IMR-90 (cell line): ENCODE data around the gene SLC39A5. TPM values are rescaled to one million over a fixed set of nuclear protein-coding genes. Genes with fewer than 3 reads are reported as not detected.
A peak's percentile ranks its signal among the peaks of the same experiment; 100 is the strongest.

Experiments used
- ATAC-seq: fragments of 200-7000 bp; cut with Tn5 transposase; 2 replicates; pipeline ENCODE4 v1.9.1; 2020; ENCODE audit warnings: low read depth, mild to moderate bottlenecking, moderate library complexity
- BruUV-seq: library from RNA; stranded (reverse); fragments of 400-500 nt; replicated peaks from 2 replicates; lab custom pipeline; 2021; lab: Mats Ljungman, UMichigan
- CTCF ChIA-PET: fragments of 300-600 bp; formaldehyde crosslinking; extraction: SDS; loops from one replicate; lab custom pipeline; 2021; ENCODE audit warnings: antibody characterized with exemption; lab: Yijun Ruan, JAX
- POLR2A ChIA-PET: fragments of 300-600 bp; sonication (Branson Sonifier 250); formaldehyde crosslinking; loops from one replicate; lab custom pipeline; 2022; ENCODE audit warnings: antibody characterized with exemption; ENCODE audit not compliant: unreplicated experiment; lab: Charles Lee
- DNase-seq: peaks from one replicate; pipeline ENCODE4 v3.0.0; 2013
- H2AFZ ChIP-seq: replicated peaks from 2 replicates; pipeline ENCODE3; 2013; ENCODE audit warnings: low read length, mild to moderate bottlenecking; ENCODE audit not compliant: poor library complexity
- H2AK5ac ChIP-seq: 2 replicates; pipeline ENCODE4 v1.6.1; 2013; ENCODE audit warnings: low read depth, low read length, inconsistent platforms
- H2AK9ac ChIP-seq: replicated peaks from 2 replicates; pipeline ENCODE3; 2013; ENCODE audit warnings: mild to moderate bottlenecking, low read depth, low read length, moderate library complexity; ENCODE audit not compliant: poor library complexity
- H2BK120ac ChIP-seq: 2 replicates; pipeline ENCODE4 v1.6.1; 2013; ENCODE audit warnings: low read depth, low read length, inconsistent platforms
- H2BK15ac ChIP-seq: 3 replicates; pipeline ENCODE4 v1.6.1; 2013; ENCODE audit warnings: low read depth, low read length, inconsistent platforms
- H2BK20ac ChIP-seq: 2 replicates; pipeline ENCODE4 v1.6.1; 2013; ENCODE audit warnings: low read depth, mild to moderate bottlenecking, inconsistent platforms, low read length, moderate library complexity
- H2BK5ac ChIP-seq: 2 replicates; pipeline ENCODE4 v1.6.1; 2013; ENCODE audit warnings: mild to moderate bottlenecking, low read depth, low read length, inconsistent platforms; ENCODE audit not compliant: poor library complexity, severe bottlenecking
- H3K14ac ChIP-seq: replicated peaks from 2 replicates; pipeline ENCODE4 v1.6.1; 2013; ENCODE audit warnings: low read depth, low read length, inconsistent platforms
- H3K18ac ChIP-seq: 2 replicates; pipeline ENCODE4 v1.6.1; 2013; ENCODE audit warnings: low read depth, low read length, control low read depth
- H3K23ac ChIP-seq: 2 replicates; pipeline ENCODE4 v1.6.1; 2013; ENCODE audit warnings: low read depth, low read length, inconsistent platforms
- H3K27ac ChIP-seq: 2 replicates; pipeline ENCODE4 v1.5.1; 2013; ENCODE audit warnings: mild to moderate bottlenecking, control low read depth, low read length; ENCODE audit not compliant: insufficient read depth
- H3K27me3 ChIP-seq: 2 replicates; pipeline ENCODE4 v1.6.1; 2013; ENCODE audit warnings: low read length; ENCODE audit not compliant: control insufficient read depth, insufficient read depth
- H3K36me3 ChIP-seq: 2 replicates; pipeline ENCODE4 v1.6.1; 2013; ENCODE audit warnings: low read length, mixed read lengths; ENCODE audit not compliant: control insufficient read depth, insufficient read depth
- H3K4ac ChIP-seq: 2 replicates; pipeline ENCODE4 v1.6.1; 2013; ENCODE audit warnings: low read depth, low read length, inconsistent platforms
- H3K4me1 ChIP-seq: 2 replicates; pipeline ENCODE4 v1.6.1; 2013; ENCODE audit warnings: low read length, mixed read lengths; ENCODE audit not compliant: control insufficient read depth, insufficient read depth
- H3K4me2 ChIP-seq: 2 replicates; pipeline ENCODE4 v1.6.1; 2013; ENCODE audit warnings: low read depth, mild to moderate bottlenecking, control low read depth, low read length, moderate library complexity
- H3K4me3 ChIP-seq: 2 replicates; pipeline ENCODE4 v1.5.1; 2013; ENCODE audit warnings: low read depth, mild to moderate bottlenecking, control low read depth, low read length, moderate library complexity; ENCODE audit not compliant: insufficient read depth
- H3K56ac ChIP-seq: 2 replicates; pipeline ENCODE4 v1.6.1; 2013; ENCODE audit warnings: low read length, inconsistent platforms; ENCODE audit not compliant: insufficient read depth; ENCODE audit errors: extremely low read depth
- H3K79me1 ChIP-seq, 2 experiments: 2 replicates each; pipeline ENCODE4 v1.6.1; 2013; ENCODE audit warnings: low read length in 2 of 2, inconsistent platforms in 1 of 2, low read depth in 1 of 2
- H3K9ac ChIP-seq: 2 replicates; pipeline ENCODE4 v1.6.1; 2013; ENCODE audit warnings: low read depth, low read length, control low read depth
- H3K9me1 ChIP-seq: 2 replicates; pipeline ENCODE4 v1.6.1; 2013; ENCODE audit warnings: low read length, inconsistent platforms; ENCODE audit not compliant: insufficient read depth
- H3K9me3 ChIP-seq: 2 replicates; pipeline ENCODE4 v1.6.1; 2013; ENCODE audit warnings: low read length; ENCODE audit not compliant: control insufficient read depth, insufficient read depth
- H4K20me1 ChIP-seq: 2 replicates; pipeline ENCODE4 v1.6.1; 2013; ENCODE audit warnings: low read length, inconsistent platforms; ENCODE audit not compliant: insufficient read depth
- H4K5ac ChIP-seq: 2 replicates; pipeline ENCODE4 v1.6.1; 2013; ENCODE audit warnings: mild to moderate bottlenecking, low read depth, low read length, control low read depth
- H4K8ac ChIP-seq, 2 experiments: 2 replicates each; pipeline ENCODE4 v1.6.1; 2013; ENCODE audit warnings: low read depth in 2 of 2, low read length in 2 of 2, control low read depth in 1 of 2, inconsistent platforms in 1 of 2
- H4K91ac ChIP-seq: 2 replicates; pipeline ENCODE4 v1.6.1; 2013; ENCODE audit warnings: low read depth, low read length, inconsistent platforms; ENCODE audit not compliant: insufficient read depth
- BHLHE40 ChIP-seq: fragments of 150-350 bp; IDR thresholded peaks from 2 replicates; pipeline ENCODE4 v1.6.1; 2016; ENCODE audit warnings: mild to moderate bottlenecking, low read depth, low read length
- CEBPB ChIP-seq: IDR thresholded peaks from 2 replicates; pipeline ENCODE4 v1.6.1; 2012; ENCODE audit warnings: low read depth, low read length, improper control_type of control experiment
- CHD1 ChIP-seq: IDR thresholded peaks from 2 replicates; pipeline ENCODE4 v1.6.1; 2012; ENCODE audit warnings: low read depth, low read length, improper control_type of control experiment
- FOS ChIP-seq: fragments of 150-350 bp; IDR thresholded peaks from 2 replicates; pipeline ENCODE4 v1.6.1; 2016; ENCODE audit warnings: low read depth, low read length
- MAFK ChIP-seq: IDR thresholded peaks from 2 replicates; pipeline ENCODE4 v1.6.1; 2012; ENCODE audit warnings: low read depth, low read length, improper control_type of control experiment
- MAZ ChIP-seq: IDR thresholded peaks from 2 replicates; pipeline ENCODE4 v1.6.1; 2012; ENCODE audit warnings: low read depth, mild to moderate bottlenecking, low read length, improper control_type of control experiment, moderate library complexity, borderline replicate concordance
- MXI1 ChIP-seq: IDR thresholded peaks from 2 replicates; pipeline ENCODE4 v1.6.1; 2012; ENCODE audit warnings: low read depth, mild to moderate bottlenecking, low read length, moderate library complexity, borderline replicate concordance
- NFE2L2 ChIP-seq: fragments of 150-350 bp; IDR thresholded peaks from 2 replicates; pipeline ENCODE4 v1.6.1; 2016; ENCODE audit warnings: low read depth, mild to moderate bottlenecking, low read length
- RAD21 ChIP-seq: IDR thresholded peaks from 2 replicates; pipeline ENCODE4 v1.6.1; 2012; ENCODE audit warnings: low read length, improper control_type of control experiment
- RFX5 ChIP-seq: IDR thresholded peaks from 2 replicates; pipeline ENCODE4 v1.8.0; 2012; ENCODE audit warnings: low read depth, mild to moderate bottlenecking, low read length, moderate library complexity
- SMC3 ChIP-seq: fragments of 150-350 bp; IDR thresholded peaks from 2 replicates; pipeline ENCODE4 v1.6.1; 2016; ENCODE audit warnings: low read depth, mild to moderate bottlenecking, antibody characterized with exemption, low read length, moderate library complexity
- WGBS, 2 experiments: methylation state at CpG; one replicate each; pipeline versions ENCODE4 v1.1.5 to v1.1.7; 2013; ENCODE audit warnings: missing lambda C conversion rate in 2 of 2; ENCODE audit not compliant: insufficient read length in 1 of 2; ENCODE audit errors: extremely low coverage in 2 of 2; 5-methylcytosine and 5-hydroxymethylcytosine counted together
- dilution Hi-C: fragments of 300-500 bp; cut with HindIII; formaldehyde crosslinking; loops from one replicate; pipeline ENCODE4 v1.14.3; 2018; ENCODE audit warnings: low sequenced_read_pairs; ENCODE audit not compliant: unreplicated experiment
- in situ Hi-C: fragments of 300-500 bp; cut with MboI; formaldehyde crosslinking; loops from 3 replicates; pipeline ENCODE4 v1.14.3; 2019; ENCODE audit warnings: low sequenced_read_pairs, inconsistent platforms, mixed read lengths
- intact Hi-C: fragments of 100-400 bp; cut with micrococcal nuclease; formaldehyde crosslinking; loops from 2 replicates; pipeline ENCODE4 v1.10.0; 2022
- polyA plus RNA-seq, 3 experiments: library from polyadenylated mRNA; depleted of rRNA; stranded (reverse); fragments of >200 nt; gene quantifications; 2 replicates each; pipeline ENCODE4 v1.2.3, GENCODE V29; 2012; ENCODE audit warnings: low replicate concordance in 1 of 3
- total RNA-seq: library from RNA; depleted of rRNA; stranded (reverse); fragments of >200 nt; gene quantifications from 2 replicates; pipeline ENCODE4 v1.2.3, GENCODE V29; 2012
- TF ChIP-seq, protein P1 (sequence below): conservative IDR thresholded peaks from 2 replicates; pipeline ENCODE4 v1.5.1; 2012; ENCODE audit warnings: mild to moderate bottlenecking, low read depth, low read length, improper control_type of control experiment

SLC39A5 gene
- total and polyA plus RNA-seq, 2 of the 4 experiments (the other 2 are of a cell fraction) = not detected

DNA sequence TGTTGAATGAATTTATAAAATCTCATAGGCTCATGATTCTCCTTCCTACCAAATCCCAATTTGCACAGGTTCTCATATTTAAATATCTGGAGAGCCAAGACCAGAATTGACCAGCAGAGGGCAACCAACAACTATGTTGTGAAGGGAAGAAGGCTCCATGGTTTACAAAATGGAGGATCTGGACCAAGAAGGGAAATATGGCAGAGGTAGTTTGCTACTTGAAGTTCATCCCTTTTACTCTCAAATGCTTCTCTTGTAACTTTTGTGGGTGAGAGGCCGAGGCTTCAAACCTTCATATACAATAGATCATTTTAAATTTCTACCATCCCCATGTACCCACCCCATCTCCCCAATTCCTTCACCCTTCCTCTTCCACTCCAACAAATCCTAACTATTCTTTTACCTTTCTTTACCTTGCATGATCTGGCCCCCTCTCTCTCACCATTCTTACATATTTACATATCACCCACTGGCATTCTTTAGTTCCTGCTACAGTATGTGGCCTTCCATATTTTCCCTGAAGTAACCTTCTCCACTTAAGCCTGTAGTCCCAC is 36.7 kb upstream of the SLC39A5 start:
- Histone ChIP-seq H4K91ac (peak overlapping the region; percentile 31; the same call in 1 of the 2 replicates), H2AFZ (no peak overlapping the region), H3K4me1 (peaks cover 2% of the 10 kb centered on the region), H2AK5ac (no peak overlapping the region), H3K79me1 (peaks cover 4 to 8% of the 10 kb centered on the region in 2 experiments; a peak in 3 of 4 replicates), H2BK120ac (peak overlapping the region; percentile 1; the same call in 1 of the 2 replicates), H3K9me3 (no peaks in the 10 kb centered on the region), H3K14ac (no peak overlapping the region), H2AK9ac (no peak overlapping the region), H2BK15ac (0 out of 3 replicates have a peak overlapping the region, but pooled peaks have one; percentile 18), H3K27ac (no peak overlapping the region), H2BK5ac (peak overlapping the region; percentile 44), H3K36me3 (no peaks in the 10 kb centered on the region), H3K23ac (no peak overlapping the region), H4K8ac (peak overlapping the region; percentile 87 to 98), H3K56ac (no peak overlapping the region), H3K4ac (peak overlapping the region; percentile 1; the same call in 1 of the 2 replicates), H3K4me2 (no peak overlapping the region), H3K18ac (no peak overlapping the region), H4K20me1 (peaks cover 6% of the 10 kb centered on the region; the same call in 1 of the 2 replicates), H2BK20ac (peak overlapping the region; percentile 38; the same call in 1 of the 2 replicates), H3K4me3 (no peak overlapping the region), H4K5ac (peak overlapping the region; percentile 93), H3K9me1 (0 out of 2 replicates have a peak, but pooled peaks cover 3% of the 10 kb centered on the region), H3K27me3 (no peaks in the 10 kb centered on the region), H3K9ac (no peak overlapping the region)
- ATAC-seq (0 out of 2 replicates have a peak, but pooled peaks have one; percentile 9), DNase-seq (peak; percentile 87)
- ChIA-PET POLR2A (no interaction called here), CTCF (interaction anchor here (0.6 to 1.0 kb wide), 2 partner anchors 28 to 57 kb away, joined by 3 to 7 read pairs; partner anchors contain the start of gene RNF41)
- no TSS peak for BruUV-seq
- dilution Hi-C loops (no loop called here), intact Hi-C loops (loop anchor here (1.0 to 2.0 kb wide), 4 partner anchors 31 to 272 kb away; partner anchors contain the start of gene NABP2), in situ Hi-C loops (no loop called here)
- TF ChIP-seq SMC3 = peak; percentile 83
- TF ChIP-seq CHD1 = no peak
- TF ChIP-seq, protein P1, sequence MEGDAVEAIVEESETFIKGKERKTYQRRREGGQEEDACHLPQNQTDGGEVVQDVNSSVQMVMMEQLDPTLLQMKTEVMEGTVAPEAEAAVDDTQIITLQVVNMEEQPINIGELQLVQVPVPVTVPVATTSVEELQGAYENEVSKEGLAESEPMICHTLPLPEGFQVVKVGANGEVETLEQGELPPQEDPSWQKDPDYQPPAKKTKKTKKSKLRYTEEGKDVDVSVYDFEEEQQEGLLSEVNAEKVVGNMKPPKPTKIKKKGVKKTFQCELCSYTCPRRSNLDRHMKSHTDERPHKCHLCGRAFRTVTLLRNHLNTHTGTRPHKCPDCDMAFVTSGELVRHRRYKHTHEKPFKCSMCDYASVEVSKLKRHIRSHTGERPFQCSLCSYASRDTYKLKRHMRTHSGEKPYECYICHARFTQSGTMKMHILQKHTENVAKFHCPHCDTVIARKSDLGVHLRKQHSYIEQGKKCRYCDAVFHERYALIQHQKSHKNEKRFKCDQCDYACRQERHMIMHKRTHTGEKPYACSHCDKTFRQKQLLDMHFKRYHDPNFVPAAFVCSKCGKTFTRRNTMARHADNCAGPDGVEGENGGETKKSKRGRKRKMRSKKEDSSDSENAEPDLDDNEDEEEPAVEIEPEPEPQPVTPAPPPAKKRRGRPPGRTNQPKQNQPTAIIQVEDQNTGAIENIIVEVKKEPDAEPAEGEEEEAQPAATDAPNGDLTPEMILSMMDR = peak; percentile 95
- no peak for TF ChIP-seq FOS
- TF ChIP-seq MAFK = no peak
- TF ChIP-seq RAD21 = peak; percentile 86
- no peak for TF ChIP-seq BHLHE40
- no peak for TF ChIP-seq CEBPB
- TF ChIP-seq MXI1 = no peak
- TF ChIP-seq RFX5 = no peak
- no peak for TF ChIP-seq NFE2L2
- no peak for TF ChIP-seq MAZ
- WGBS, 2 experiments = no CpG with 5 or more reads among the region's 1 CpG
